Loucy (cell line): ENCODE data around the gene TLE2.

Source experiments
- H2AFZ ChIP-seq: fragments of 200-600 bp; sonication (generic); 2 replicates; pipeline ENCODE4 v1.6.0; 2016; ENCODE audit warnings: antibody characterized with exemption, mild to moderate bottlenecking, low read length, moderate library complexity
- H3F3A ChIP-seq: fragments of 200-600 bp; 2 replicates; pipeline ENCODE4 v1.6.0; 2016; ENCODE audit warnings: antibody characterized with exemption, low read depth, mild to moderate bottlenecking
- H3K27me3 ChIP-seq: fragments of 200-600 bp; sonication (generic); 2 replicates; pipeline ENCODE4 v1.6.1; 2014; ENCODE audit warnings: low read length, mild to moderate bottlenecking; ENCODE audit not compliant: insufficient read depth, poor library complexity, severe bottlenecking
- H3K36me3 ChIP-seq: fragments of 200-600 bp; sonication (generic); 2 replicates; pipeline ENCODE4 v1.6.1; 2016; ENCODE audit warnings: low read length; ENCODE audit not compliant: insufficient read depth
- H3K4me1 ChIP-seq: fragments of 200-600 bp; sonication (generic); 2 replicates; pipeline ENCODE4 v1.5.1; 2014; ENCODE audit warnings: low read length, mild to moderate bottlenecking; ENCODE audit not compliant: insufficient read depth, poor library complexity, severe bottlenecking
- H3K4me2 ChIP-seq: fragments of 200-600 bp; sonication (generic); 2 replicates; pipeline ENCODE4 v1.6.0; 2014; ENCODE audit warnings: antibody characterized with exemption, low read length, low read depth, mild to moderate bottlenecking; ENCODE audit not compliant: poor library complexity, severe bottlenecking
- H3K4me3 ChIP-seq: fragments of 200-600 bp; sonication (generic); 2 replicates; pipeline ENCODE4 v1.5.1; 2014; ENCODE audit warnings: low read length, mild to moderate bottlenecking, mixed read lengths; ENCODE audit not compliant: poor library complexity, severe bottlenecking
- H3K79me2 ChIP-seq: fragments of 200-600 bp; sonication (generic); 2 replicates; pipeline ENCODE4 v1.6.1; 2014; ENCODE audit warnings: low read length; ENCODE audit not compliant: insufficient read depth
- H3K9ac ChIP-seq: fragments of 200-600 bp; sonication (generic); 2 replicates; pipeline ENCODE4 v1.6.0; 2014; ENCODE audit warnings: mild to moderate bottlenecking, low read depth, low read length, moderate library complexity; ENCODE audit not compliant: poor library complexity, severe bottlenecking
- H3K9me2 ChIP-seq: fragments of 200-600 bp; sonication (generic); replicated peaks from 2 replicates; pipeline ENCODE4 v1.6.1; 2016; ENCODE audit warnings: low read depth, low read length, mixed read lengths
- H3K9me3 ChIP-seq: fragments of 200-600 bp; sonication (generic); 2 replicates; pipeline ENCODE4 v1.6.1; 2014; ENCODE audit warnings: mild to moderate bottlenecking, antibody characterized with exemption, low read length, low read depth; ENCODE audit not compliant: insufficient read depth
- H4K20me1 ChIP-seq: fragments of 200-600 bp; sonication (generic); 2 replicates; pipeline ENCODE4 v1.6.0; 2014; ENCODE audit warnings: antibody characterized with exemption, low read length, mild to moderate bottlenecking; ENCODE audit not compliant: insufficient read depth, poor library complexity, severe bottlenecking
- EZH2phosphoT487 ChIP-seq: fragments of 200-600 bp; IDR thresholded peaks from 2 replicates; pipeline ENCODE4 v1.6.1; 2018; ENCODE audit warnings: antibody characterized with exemption, mild to moderate bottlenecking, moderate library complexity, borderline replicate concordance
- TF ChIP-seq, protein P1 (sequence below): fragments of 200-600 bp; sonication (generic); conservative IDR thresholded peaks from 2 replicates; pipeline ENCODE4 v1.5.1; 2014; ENCODE audit warnings: mild to moderate bottlenecking, antibody characterized with exemption, low read length

Gene TLE2

DNA sequence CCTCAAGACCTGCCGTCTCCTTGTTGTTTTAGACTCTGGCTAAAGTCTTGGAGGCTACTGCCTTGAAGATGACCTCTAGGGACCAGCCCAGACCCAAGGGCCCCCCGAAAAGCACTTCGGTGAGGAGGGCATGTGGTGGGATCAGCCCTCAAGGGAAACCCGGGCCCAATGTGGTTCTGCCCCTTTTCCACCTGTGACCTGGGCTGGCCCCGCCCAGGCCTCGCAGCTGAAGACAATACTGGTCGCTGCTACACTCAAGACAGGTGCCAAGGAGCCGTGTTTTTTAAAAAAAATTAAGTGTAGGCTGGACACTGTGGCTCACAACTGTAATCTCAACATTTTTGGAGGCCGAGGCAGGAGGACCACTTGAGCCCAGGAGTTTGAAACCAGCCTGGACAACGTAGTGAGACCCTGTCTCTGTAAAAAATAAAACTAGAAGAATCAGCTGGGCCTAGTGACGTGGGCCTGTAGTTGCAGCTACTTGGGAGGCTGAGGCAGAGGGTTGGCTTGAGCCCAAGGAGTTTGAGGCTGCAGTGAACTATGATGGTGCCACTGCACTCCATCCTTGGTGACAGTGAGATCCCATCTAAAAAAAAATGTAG is 50.8 kb downstream of the TLE2 start:
- H3K9me3 ChIP-seq: no peaks in the 10 kb centered on the region
- no peaks in the 10 kb centered on the region for H4K20me1 ChIP-seq
- no peaks in the 10 kb centered on the region for H3K27me3 ChIP-seq
- H3K4me3 ChIP-seq: peak overlapping the region; percentile 86
- no peak overlapping the region for H2AFZ ChIP-seq
- H3K4me1 ChIP-seq: peaks cover 20% of the 10 kb centered on the region
- H3F3A ChIP-seq: no peaks in the 10 kb centered on the region; the same call in 1 of the 2 replicates
- H3K36me3 ChIP-seq: no peaks in the 10 kb centered on the region
- no peak for TF ChIP-seq EZH2phosphoT487
- TF ChIP-seq, protein P1, sequence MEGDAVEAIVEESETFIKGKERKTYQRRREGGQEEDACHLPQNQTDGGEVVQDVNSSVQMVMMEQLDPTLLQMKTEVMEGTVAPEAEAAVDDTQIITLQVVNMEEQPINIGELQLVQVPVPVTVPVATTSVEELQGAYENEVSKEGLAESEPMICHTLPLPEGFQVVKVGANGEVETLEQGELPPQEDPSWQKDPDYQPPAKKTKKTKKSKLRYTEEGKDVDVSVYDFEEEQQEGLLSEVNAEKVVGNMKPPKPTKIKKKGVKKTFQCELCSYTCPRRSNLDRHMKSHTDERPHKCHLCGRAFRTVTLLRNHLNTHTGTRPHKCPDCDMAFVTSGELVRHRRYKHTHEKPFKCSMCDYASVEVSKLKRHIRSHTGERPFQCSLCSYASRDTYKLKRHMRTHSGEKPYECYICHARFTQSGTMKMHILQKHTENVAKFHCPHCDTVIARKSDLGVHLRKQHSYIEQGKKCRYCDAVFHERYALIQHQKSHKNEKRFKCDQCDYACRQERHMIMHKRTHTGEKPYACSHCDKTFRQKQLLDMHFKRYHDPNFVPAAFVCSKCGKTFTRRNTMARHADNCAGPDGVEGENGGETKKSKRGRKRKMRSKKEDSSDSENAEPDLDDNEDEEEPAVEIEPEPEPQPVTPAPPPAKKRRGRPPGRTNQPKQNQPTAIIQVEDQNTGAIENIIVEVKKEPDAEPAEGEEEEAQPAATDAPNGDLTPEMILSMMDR: no peak
- H3K79me2 ChIP-seq: no peaks in the 10 kb centered on the region
- H3K9me2 ChIP-seq: no peaks in the 10 kb centered on the region
- peak overlapping the region; percentile 85 for H3K4me2 ChIP-seq
- peak overlapping the region; percentile 52 for H3K9ac ChIP-seq

DNA sequence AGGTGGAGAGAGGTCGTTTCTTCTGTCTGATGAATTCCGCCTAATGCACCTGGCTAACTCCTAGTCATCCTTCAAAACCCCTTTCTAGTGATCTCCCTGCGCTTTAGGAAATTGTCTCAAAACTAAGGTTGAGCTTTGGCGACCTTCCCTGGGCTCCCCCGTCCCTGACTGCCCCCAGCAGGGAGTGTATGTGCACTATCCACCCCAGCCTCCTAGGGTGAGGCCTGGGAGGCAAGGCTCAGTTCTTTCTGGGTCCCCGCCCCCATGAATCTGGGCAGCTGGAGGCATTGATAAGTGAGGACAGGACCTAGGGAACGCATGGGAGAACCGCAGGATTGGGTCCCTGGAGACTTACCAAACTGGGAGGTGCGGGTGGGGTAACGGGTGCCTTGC is 51.3 kb downstream of the TLE2 start:
- H3K4me1 ChIP-seq: peaks cover 20% of the 10 kb centered on the region
- peak overlapping the region; percentile 52 for H3K9ac ChIP-seq
- TF ChIP-seq EZH2phosphoT487: no peak
- TF ChIP-seq, protein P1: peak; percentile 21; the same call in 1 of the 2 replicates
- H3K79me2 ChIP-seq: no peaks in the 10 kb centered on the region
- H3K4me2 ChIP-seq: peak overlapping the region; percentile 85
- H3F3A ChIP-seq: no peaks in the 10 kb centered on the region; the same call in 1 of the 2 replicates
- no peaks in the 10 kb centered on the region for H3K27me3 ChIP-seq
- no peaks in the 10 kb centered on the region for H4K20me1 ChIP-seq
- no peaks in the 10 kb centered on the region for H3K36me3 ChIP-seq
- H3K9me2 ChIP-seq: no peaks in the 10 kb centered on the region
- no peaks in the 10 kb centered on the region for H3K9me3 ChIP-seq
- H2AFZ ChIP-seq: peak overlapping the region; percentile 82
- peak overlapping the region; percentile 86 for H3K4me3 ChIP-seq

GRCh38 chr19:2977001-2977745 is 51.9 kb downstream of the TLE2 start, which contains the start of gene TLE6:
Gene TLE6 (plus strand): TSS chr19:2977564. CDS start chr19:2978234, 670 bp downstream.
- H3K9me2 ChIP-seq: no peaks in the 10 kb centered on the region
- TF ChIP-seq, protein P1: no peak
- no peak for TF ChIP-seq EZH2phosphoT487
- H3K4me3 ChIP-seq: peak within 1 kb of the TSS; percentile 86
- no peaks in the 10 kb centered on the region for H3K79me2 ChIP-seq
- H3K9ac ChIP-seq: peak within 1 kb of the TSS; percentile 54
- H3K4me1 ChIP-seq: peaks cover 20% of the 10 kb centered on the region
- no peaks in the 10 kb centered on the region for H3K27me3 ChIP-seq
- no peaks in the 10 kb centered on the region; the same call in 1 of the 2 replicates for H3F3A ChIP-seq
- H2AFZ ChIP-seq: peak within 1 kb of the TSS; percentile 89
- no peaks in the 10 kb centered on the region for H4K20me1 ChIP-seq
- H3K4me2 ChIP-seq: peak within 1 kb of the TSS; percentile 85
- no peaks in the 10 kb centered on the region for H3K36me3 ChIP-seq
- no peaks in the 10 kb centered on the region for H3K9me3 ChIP-seq
